ENCODE measurements around the gene VARS1.

Gene VARS1

DNA sequence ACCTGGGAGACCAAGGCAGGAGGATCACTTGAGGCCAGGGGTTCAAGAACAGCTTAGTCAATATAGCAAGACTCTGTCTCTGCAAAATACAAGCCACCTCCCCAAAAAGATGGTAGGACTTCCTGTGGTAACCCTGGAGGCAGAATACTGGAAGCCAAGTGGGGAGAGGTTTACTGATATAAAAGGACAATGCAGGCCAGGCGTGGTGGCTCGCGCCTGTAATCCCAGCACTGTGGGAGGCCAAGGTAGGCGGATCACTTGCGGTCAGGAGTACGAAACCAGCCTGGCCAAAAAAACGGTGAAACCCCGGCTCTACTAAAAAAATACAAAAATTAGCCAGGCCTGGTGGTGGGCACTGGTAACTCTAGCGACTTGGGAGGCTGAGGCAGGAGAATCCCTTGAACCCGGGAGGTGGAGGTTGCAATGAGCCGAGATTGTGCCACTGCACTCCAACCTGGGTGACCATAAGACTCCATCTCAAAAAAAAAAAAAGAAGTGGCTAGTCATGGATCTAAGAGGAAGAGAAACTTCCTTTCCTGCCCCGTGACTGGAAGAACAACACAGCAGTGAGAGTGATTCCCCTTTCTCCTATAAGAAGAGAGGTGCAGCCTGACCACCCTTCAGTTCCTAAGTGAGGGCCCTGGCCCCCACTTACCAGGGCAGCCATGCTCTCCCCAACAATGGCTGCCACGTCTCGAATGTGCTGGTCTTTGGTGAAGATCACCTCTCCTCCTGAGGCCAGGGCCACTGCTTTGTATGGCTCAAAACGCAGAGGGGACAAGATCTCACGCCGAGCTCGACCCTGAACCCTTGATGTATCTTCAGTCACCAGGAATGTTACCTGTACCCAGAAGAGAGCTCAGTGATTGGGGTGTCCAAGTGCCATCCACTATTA lies 26.9 kb downstream of the VARS1 start:
- no peak for DNase-seq

DNA sequence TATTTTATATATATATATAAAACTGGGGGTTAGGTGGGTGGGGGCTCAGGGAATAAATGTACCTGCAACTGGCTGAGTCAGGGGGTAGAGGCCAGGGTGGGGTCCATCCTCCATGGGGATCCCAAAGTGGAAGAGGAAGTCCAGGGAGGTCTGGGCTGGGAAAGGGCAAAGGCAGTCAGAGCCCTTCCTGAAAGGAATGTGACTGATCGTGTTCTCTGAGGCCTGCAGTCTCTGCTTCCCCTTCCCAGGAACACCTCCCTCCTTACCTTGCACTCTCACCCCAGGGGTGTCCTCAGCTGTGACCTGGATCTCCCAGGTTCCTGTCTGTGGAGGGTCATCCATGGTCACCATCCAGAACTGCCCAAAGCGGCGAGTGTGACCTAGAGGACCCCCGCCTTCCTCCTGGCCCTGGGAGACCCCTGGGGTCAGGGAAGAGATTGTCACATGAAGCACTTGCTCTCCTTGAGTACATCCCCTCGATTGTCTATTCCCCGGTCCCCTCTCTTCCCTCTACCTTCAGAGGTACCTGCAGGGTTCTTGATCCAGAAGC lies 28.4 kb downstream of the VARS1 start:
- no peak for DNase-seq

DNA sequence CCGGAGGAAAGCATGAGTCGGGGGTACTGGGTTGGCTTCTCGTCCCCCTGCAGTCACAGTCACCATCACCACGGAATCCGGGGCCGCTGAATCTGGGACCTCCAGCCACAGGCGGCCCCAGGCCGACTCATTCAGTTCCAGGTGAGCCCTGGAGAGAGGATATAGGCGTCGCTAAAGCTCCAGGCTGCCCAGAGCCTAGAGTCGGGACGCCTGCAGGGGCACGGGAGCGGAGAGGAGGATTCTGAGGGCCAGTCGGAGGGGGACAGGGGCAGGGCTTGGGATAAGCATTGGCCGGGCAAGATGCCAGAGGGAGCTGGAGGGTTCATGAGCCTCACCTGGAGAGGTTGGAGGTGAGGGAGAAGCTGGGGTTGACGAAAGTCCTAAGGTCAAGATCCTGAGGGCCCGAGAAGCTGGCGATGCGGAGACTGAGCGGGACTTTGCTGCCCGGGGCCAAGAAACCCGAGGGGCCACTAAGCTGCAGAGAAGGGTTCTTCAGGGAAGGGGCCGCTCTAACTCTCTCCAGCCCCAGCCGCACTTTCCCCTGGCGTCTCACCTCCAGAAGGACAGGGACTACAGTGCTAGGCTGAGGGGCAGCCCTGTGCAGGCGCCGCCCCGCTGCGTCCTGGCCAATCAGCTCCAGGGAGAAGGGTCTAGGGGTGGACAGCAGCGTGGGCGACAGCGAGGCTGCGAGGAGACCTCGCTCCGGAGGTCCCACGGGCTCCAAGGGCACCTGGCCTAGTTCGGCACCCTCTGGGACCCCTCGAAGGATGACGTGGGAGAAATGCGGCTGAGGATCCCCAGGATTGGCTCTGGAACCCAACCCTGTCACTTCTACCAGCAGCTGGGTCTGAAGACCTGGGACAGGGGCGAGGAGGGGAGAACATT lies 29.4 kb downstream of the VARS1 start:
- DNase-seq: no peak

DNA sequence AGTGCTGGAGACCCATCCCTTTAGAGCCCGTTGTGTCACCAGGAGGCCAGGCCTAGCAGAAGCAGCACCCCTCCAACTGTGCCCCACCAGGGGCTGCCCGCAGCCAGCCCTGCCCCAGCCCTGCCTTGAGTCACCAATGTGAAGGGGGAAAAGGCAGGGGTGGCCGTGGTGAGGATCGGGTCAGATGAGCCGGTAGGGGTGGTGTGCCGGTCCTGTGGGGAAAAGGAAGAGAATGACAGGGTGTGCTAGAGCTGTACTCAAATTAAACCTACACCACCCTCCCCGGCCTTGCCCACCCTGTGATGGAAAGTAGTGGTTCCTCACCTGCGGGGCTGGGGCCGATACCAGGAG lies 30.0 kb downstream of the VARS1 start:
- no peak for DNase-seq

DNA sequence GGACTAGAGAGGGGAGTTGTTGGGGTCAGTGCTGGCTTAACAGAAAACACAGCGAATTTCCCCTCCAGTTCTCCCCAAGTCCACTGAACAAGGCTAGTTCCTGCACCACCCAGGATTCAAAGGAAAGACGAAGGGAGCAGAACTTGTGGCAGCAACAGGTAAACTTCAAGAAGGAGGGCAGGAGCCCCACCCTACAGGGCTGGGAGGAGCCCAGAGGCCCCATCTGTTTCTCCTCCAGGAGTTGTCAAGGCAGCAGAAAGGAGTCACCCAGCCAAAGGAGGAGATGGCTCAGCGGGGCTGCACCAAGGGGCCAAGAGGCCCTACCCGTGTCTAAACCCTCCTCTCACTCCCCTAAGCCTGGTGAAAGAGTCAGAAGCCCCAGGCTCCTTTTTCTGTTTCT lies 31.4 kb downstream of the VARS1 start:
- no peak for DNase-seq

DNA sequence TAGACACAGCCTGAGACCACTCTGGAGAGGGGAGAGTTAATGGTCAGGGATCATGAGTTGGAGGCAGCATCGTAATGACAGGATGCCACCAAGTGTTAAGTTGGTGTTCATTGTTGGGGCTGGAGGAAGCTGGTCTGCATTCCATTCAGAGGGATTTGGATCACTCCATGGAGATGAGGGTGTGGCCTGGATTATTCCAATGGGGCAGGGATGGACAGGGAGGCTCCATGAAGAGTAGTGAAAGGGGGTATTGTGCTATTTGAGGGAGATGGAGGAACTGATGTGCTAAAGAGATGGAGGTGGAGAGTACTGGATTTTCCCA lies 32.0 kb downstream of the VARS1 start:
- no peak for DNase-seq

DNA sequence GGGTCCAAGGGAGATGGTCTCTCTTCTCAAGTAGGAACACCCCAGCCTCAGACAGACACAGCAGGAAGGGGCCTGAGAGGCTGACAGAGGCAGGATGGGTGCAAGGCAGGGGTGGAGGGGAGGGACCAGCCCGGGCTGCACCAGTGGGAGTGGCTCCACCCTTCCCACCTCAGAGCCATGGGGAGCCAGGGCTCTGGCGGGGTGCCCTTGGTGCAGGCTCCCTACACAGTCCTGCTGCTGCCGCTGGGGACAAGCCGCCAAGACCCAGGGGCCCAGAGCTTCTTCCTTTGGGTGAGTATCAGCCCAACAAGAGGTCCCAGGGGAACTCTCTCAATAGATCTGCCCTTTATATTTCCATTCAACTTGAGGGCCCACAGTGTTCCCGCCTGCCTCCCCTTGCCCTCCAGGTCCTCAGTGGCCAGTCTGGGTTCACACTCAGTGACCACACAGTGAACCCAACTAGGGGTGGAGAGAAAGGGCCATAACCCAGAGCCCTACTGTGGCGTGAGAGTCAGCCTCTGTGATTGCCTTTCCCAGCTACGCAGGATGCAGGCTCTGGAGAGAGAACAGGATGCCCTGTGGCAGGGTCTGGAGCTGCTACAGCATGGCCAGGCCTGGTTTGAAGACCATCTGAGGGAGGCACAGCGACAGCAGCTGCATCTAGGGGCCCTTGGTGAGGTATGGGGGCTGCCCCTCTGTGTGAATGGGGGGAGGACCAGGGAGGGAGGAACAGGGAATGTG lies 32.5 kb downstream of the VARS1 start:
- DNase-seq: no peak

DNA sequence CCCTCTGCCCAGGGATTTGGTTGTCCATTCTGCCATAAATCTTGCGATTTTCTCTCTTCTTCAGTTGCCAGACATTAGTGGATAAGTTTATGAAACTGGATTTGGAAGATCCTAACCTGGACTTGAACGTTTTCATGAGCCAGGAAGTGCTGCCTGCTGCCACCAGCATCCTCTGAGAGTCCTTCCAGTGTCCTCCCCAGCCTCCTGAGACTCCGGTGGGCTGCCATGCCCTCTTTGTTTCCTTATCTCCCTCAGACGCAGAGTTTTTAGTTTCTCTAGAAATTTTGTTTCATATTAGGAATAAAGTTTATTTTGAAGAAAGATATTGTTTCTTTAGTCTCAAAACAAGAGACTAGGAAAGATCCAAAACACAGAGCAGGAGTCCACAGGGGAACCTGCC lies 33.2 kb downstream of the VARS1 start, which contains the start of gene SAPCD1:
TSS of gene SAPCD1 (plus strand) at position 301 of the 400 bp plus-strand sequence. CDS start 399 bp downstream, outside the sequence.
- no peak for DNase-seq

DNA sequence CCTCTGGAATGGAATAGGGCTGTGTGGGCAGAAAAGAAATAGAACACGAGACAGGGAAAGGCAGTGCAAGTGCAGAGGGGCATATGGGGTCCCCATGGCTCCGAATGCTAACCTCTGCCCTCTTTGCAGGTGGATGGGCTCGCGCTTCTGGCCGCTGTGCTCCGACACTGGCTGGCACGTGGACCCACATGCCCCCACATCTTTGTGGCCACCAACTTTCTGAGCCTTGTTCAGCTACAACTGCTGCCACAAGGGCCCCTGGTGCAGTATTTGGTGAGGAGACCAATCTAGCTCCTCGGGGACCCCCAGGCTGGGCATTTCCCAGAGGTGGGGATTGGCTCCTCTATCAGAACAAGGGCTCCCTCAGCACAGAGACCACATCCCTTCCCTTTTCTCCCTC lies 34.2 kb downstream of the VARS1 start:
- DNase-seq: no peak

DNA sequence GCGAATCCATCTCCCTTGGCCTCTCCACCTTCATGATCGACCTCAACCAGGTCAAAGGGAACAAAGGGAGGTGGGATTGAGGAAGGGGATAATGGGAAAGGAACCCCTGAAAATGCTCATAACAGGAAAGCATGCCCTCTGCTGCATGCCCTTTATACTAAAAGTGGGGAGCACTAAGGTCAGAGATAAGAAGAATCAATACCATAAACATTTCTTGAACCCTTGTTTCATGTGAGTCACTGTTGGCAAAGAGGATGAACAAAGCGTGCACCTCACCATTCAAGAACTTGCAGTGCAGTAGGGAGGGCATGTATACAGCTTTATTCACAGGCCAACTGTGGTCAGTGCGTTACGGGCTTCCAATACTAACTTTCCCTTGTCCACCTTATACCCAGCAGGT lies 34.8 kb downstream of the VARS1 start:
- DNase-seq: no peak

DNA sequence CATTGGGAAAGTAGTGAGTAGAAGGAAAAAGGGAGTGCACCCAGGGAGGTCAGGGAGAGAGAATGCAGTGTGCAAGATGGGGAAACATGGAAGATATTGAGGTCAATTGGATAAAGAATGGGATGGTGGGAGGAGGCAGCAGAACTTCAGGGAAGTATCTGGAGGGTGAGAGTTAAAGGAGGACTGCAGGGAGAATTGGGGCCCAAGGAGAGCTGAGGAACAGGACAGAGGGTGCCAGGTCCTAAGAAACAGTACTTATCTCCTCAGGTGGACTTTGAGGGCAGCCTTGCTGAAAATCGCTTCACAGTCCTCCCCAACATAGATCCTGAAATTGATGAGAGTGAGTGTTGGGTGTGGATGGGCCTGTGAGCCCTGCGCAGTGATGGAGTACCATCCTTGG lies 37.3 kb downstream of the VARS1 start:
- no peak for DNase-seq

DNA sequence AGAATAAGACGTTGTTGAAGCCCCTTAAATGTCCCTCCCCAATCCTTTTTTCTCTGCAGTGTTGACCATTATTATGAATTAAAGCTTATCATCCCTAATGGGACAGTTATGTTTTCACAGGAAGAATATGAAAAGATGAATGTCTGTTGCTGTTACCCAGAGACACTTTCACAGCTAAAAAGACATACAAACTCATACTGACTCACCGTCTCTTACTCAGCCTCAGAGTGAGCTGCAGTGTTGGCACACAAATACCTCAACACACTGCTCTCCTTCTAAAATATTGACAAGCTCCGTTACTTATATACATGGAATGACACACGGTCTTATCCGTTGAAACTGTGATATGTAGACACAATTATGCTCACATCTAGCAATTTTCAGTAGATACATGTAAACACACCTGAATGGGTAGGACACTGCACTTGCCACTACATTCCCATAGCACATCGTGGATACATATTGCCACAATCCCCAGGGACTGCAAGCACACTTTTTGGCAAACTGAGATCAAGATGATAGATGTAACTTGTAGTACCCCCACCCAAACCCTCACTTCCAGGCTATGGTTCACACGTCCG lies 42.7 kb downstream of the VARS1 start:
- no peak for DNase-seq

DNA sequence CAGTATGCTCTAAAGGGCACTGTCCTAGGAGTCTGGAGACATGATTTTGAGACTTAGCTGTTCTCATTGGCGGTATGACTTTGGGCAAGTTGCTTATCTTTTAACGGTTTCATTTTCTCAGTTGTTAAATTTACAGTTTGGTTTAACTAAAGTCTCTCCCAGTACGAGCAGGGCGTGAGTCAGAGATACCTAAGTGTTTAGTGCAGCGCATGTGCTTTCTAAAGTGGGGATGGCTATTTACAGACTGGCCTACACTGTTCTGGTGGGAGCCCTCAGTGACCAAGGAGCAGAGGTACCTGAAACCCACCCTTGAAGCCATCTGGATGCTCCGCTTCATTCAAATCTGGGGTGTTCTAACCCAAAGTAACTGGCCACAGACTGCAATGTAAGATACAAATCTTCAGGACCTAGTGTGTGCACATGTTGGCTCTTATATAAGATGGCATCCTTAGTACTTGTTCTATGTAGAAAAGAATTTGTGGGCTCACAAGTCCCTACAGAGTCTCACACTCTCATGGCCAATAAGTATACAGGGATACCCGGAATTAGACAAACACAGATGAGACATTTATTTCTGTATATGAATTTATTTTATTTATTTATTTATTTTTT lies 45.0 kb downstream of the VARS1 start:
- DNase-seq: no peak

DNA sequence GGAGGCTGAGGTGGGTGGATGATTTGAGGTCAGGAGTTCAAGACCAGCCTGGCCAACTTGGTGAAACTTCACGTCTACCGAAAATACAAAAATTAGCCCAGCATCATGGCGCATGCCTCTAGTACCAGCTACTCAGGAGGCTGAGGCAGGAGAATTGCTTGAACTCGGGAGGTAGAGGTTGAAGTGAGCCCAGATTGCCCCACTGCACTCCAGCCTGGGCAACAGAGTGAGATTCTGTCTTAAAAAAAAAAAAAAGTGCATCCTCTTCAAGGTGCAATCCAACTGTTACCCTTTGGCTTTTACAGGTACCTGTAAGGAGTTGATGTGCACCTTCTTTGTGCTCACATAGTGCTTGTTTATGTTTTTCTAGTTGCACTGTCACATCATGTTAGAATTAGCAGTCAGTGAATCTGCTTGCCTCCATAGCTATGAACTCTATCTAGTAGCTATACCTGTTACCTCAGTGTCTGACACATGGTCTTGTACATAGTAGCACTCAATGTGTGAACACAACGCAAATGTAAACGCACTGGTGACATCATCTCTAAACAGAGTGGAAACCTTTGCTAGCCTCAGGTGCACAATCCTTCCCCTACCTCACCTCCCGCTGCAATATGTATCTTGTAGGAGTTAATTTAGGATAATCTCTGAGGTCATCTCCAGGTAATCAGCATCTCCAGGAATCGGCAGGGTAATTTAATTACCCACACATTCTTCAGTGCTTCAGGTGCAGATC lies 46.1 kb downstream of the VARS1 start:
- DNase-seq: no peak
